ENCODE measurements around the gene VWA3B.
"Not testable (repeated sequence)": the region's sequence is repeated elsewhere in the genome, so short reads cannot be mapped to it uniquely, and the experiment has no call there.

The VWA3B gene

GRCh38 chr2:98140210-98140609, 53.2 kb downstream of the VWA3B start:
- DNase-seq = no peak

- no peak for DNase-seq
Observed at GRCh38 chr2:98142106-98142791, 55.3 kb downstream of the VWA3B start.

GRCh38 chr2:98145070-98145469, 58.1 kb downstream of the VWA3B start:
- no peak for DNase-seq

DNA sequence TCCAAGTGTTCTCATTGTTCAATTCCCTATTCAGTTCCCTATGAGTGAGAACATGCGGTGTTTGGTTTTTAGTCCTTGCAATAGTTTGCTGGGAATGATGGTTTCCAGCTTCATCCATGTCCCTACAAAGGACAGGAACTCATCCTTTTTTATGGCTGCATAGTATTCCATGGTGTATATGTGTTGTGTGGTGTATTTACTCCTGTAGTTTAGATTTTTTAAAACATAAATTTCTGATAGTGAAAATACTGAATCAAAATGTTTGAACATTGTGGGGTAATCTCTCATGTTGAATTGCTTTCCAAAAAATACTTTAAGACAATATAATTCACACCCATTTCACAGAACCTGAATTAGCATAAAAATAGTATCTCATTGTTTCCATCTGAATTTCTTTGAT, 60.9 kb downstream of the VWA3B start:
- DNase-seq = not testable (repeated sequence)

- DNase-seq = no peak
Observed at GRCh38 chr2:98148595-98149332, 61.8 kb downstream of the VWA3B start.

GRCh38 chr2:98149333-98149697, 62.3 kb downstream of the VWA3B start:
- peak; percentile 28 for DNase-seq

DNA sequence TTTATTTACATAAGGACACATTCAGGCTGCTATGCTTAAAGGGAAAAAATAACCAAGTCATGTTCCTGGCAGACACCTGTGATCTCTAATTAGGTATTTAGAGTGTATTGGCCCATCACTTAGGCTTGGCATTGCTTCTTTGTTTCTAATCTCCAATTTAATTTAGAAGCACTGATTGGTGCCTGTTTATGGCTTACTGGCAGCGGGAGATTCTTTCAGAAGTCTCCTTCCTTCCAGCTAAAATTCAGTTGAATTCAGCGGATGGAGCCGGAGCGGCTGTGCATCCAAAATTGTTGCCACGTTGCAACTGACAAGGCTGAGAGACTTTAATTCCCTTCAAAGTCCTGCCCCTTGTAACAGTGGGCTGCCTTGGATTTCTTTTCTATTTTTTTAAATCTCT, 66.5 kb downstream of the VWA3B start:
- DNase-seq = no peak

GRCh38 chr2:98155291-98155690, 68.3 kb downstream of the VWA3B start:
- DNase-seq = no peak

DNA sequence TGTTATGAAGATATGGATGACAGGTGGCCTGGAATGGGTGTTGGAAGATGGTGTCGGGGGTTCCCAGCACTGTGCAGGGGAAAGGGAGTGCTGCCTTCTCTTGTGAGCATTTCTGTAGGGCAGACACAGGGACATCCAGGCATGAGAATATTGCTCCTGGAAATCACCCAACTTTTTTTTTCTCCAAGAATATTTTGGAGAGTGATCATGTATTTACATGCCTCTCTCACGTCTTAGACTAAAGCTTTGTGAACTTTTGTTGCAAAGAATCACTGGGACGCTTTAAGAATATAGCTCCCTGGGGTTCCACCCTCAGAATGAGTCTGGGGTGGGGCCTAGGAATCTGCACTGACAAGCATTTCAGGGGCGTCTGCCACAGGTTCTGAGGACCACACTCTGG, 68.7 kb downstream of the VWA3B start:
- DNase-seq = no peak

DNA sequence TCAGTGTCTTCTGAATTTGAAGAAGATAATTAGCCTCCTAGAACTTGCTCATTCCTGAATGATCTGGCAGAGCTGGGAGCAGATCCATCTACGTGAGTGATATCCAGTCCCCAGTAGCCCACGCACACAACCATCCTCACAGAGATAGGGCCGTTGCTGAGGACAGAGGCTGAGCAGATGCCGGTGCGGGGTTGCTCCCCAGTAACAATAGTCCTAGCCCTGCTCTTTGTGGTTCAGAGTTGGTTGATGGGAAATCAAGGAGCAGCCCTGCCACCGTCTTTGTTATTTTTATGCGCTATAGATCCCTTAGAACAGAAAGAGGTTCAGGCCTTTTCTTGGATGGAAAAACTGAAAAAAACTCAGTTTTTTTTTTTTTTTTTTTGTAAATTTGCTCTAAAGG, 69.3 kb downstream of the VWA3B start:
- no peak for DNase-seq

GRCh38 chr2:98157557-98157956, 70.6 kb downstream of the VWA3B start:
- no peak for DNase-seq

- DNase-seq = no peak
Observed at GRCh38 chr2:98158305-98158704, 71.3 kb downstream of the VWA3B start.

DNA sequence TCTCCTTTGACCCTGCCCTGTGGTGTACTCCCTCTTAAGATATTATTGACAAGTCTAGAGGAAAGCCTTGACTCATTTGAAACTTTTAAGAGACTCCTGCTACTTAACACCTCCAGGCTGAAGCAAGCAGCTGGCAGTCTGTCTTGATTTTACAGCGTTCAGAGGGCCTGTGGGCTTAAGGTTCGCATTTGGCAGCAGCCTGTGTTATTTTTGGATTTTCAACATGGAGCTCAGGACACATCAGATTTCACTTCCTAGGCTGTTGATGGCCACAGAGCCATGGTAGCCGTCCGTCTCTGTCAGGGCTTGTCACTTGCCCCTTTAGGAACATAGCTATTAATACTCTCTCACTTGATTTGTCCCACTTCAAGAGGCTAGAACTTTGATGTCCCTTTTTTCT, 73.6 kb downstream of the VWA3B start:
- no peak for DNase-seq

DNA sequence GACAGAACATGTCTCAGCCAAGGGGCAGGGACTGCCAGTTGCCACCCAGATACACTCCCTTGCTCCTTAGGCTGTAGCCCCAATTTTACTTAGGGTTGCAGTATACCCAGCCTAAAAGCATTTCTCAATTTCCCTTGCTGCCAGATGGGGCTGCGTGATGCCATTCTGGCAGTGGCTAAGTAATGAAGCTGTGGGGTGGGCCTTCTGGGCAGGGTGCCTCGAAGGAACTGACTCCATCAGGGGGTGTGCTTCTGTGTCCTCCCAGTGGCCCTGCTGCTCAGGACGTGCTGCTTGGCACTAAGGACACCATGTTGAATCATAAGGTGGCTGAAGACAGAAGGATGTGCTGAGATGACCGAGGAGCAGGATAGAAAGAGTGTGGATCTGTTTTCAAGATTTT, 74.2 kb downstream of the VWA3B start:
- no peak for DNase-seq

- no peak for DNase-seq
Observed at GRCh38 chr2:98164256-98164655, 77.3 kb downstream of the VWA3B start.

- DNase-seq = no peak
Observed at GRCh38 chr2:98165516-98166071, 78.6 kb downstream of the VWA3B start.

GRCh38 chr2:98167916-98168315, 80.9 kb downstream of the VWA3B start:
- DNase-seq = no peak

DNA sequence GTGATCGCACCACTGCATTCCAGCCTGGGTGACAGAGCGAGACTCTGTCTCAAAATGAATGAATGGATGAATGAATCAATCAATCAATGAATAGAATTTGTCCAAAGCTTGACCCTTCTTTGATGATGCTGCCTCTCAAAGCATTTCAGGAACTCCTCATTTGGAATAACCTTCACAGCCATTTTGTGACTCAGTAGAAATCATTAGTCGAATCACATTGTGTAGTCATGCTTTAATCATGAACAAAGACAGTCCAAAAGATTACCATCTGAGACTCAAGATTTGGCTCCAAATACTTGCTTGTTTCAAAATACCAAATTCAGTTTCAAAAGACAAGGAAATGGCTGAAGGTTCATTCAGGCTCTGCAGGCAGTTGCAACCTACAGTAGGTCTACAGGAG, 83.1 kb downstream of the VWA3B start:
- DNase-seq = no peak

GRCh38 chr2:98172150-98172765, 85.3 kb downstream of the VWA3B start:
- no peak for DNase-seq

GRCh38 chr2:98172951-98173350, 86.0 kb downstream of the VWA3B start:
- no peak for DNase-seq

DNA sequence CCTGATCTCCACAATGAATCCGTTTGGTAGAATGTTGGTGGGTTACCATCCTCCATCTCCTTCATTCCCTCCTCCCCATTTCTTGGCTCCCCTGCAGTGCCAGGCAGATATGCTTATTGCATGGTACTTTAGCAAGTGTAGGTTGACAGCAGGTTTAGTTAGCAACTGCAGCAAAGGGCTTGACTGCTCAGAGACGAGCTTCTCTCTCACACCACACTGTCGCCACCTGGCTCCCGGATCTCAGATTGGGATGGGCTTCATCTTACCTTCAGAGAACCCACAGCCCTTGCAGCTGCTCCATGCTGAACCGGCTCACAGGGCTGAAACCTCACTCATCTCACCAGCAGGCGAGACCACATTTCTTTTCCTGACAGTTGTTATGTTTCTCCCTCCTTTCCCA, 88.8 kb downstream of the VWA3B start:
- DNase-seq = no peak

- DNase-seq = no peak
Observed at GRCh38 chr2:98177286-98177685, 90.3 kb downstream of the VWA3B start.

DNA sequence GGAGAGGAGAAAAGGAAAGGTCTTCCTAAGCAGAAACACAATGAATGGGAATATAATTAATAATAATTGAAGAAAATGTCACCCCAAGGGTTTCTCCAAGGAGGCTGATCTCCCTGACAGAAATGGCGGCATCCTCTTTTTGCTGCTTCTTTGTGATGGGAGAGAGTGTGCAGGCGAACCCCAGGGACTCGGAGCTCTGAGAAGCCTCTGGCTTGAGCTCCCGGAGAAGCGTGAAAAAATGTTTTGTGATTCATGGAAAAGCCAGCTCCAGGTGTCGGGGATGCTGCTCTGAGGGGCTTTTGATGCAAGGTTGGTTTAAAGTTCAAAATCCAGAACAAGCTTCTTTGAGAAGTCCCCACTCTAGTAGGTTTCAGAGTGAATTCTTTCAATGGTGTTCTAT, 91.0 kb downstream of the VWA3B start:
- DNase-seq = no peak

GRCh38 chr2:98180456-98180855, 93.5 kb downstream of the VWA3B start:
- DNase-seq = no peak
